T-helper 17 cell (primary cell): ENCODE data around the gene SYMPK. TPM values are rescaled to one million over a fixed set of nuclear protein-coding genes. Genes with fewer than 3 reads are reported as not detected.
"Not testable (repeated sequence)": the region's sequence is repeated elsewhere in the genome, so short reads cannot be mapped to it uniquely, and the experiment has no call there.

ENCODE experiments used
- ATAC-seq: fragments of 150-1000 bp; cut with Tn5 transposase; 2 replicates; pipeline ENCODE4 v1.10.0; 2021; ENCODE audit warnings: mild to moderate bottlenecking, moderate library complexity
- DNase-seq, 3 donors: peaks; one replicate each; pipeline versions ENCODE4 v3.0.0 to v3.0.0-alpha.2; 2020 to 2021
- H3K9me3 ChIP-seq: one replicate; pipeline ENCODE4 v1.7.0; 2013; ENCODE audit warnings: low read length, mild to moderate bottlenecking; ENCODE audit not compliant: control insufficient read depth, poor library complexity, severe bottlenecking
- H3K27ac Mint-ChIP-seq: one replicate; pipeline ENCODE4 v1.8.0; 2022; ENCODE audit warnings: mild to moderate bottlenecking, moderate library complexity, mixed read lengths
- H3K27me3 Mint-ChIP-seq: one replicate; pipeline ENCODE4 v1.8.0; 2022; ENCODE audit warnings: mixed read lengths
- H3K36me3 Mint-ChIP-seq: one replicate; pipeline ENCODE4 v1.8.0; 2022; ENCODE audit warnings: low read depth, mixed read lengths
- H3K4me1 Mint-ChIP-seq: one replicate; pipeline ENCODE4 v1.8.0; 2022; ENCODE audit warnings: mild to moderate bottlenecking, mixed read lengths
- H3K4me3 Mint-ChIP-seq: one replicate; pipeline ENCODE4 v1.8.0; 2022; ENCODE audit warnings: mild to moderate bottlenecking, moderate library complexity, mixed read lengths
- total RNA-seq, 4 donors: library from RNA in 2 of 4; stranded (reverse) in 2 of 4; gene quantifications; one replicate each; pipeline ENCODE4 v1.2.3 and lab custom pipeline; 2022 to 2026

Gene SYMPK
- total RNA-seq, 2 donors from 2014 or later, result 75.5 to 81.6 TPM

GRCh38 chr19:45897261-45897812 lies 34.4 kb upstream of the SYMPK start:
- Mint-ChIP-seq H3K27ac (no peak overlapping the region), H3K4me1 (peaks cover 13% of the 10 kb centered on the region), H3K36me3 (peaks cover 2% of the 10 kb centered on the region), H3K27me3 (no peaks in the 10 kb centered on the region), H3K4me3 (no peak overlapping the region)
- DNase-seq, result no peak
- H3K9me3 ChIP-seq, result no peaks in the 10 kb centered on the region
- no peak for ATAC-seq

GRCh38 chr19:45895983-45896599 lies 33.1 kb upstream of the SYMPK start:
- H3K36me3 Mint-ChIP-seq, H3K27me3 Mint-ChIP-seq, DNase-seq, H3K4me3 Mint-ChIP-seq, H3K4me1 Mint-ChIP-seq, H3K27ac Mint-ChIP-seq, ATAC-seq, H3K9me3 ChIP-seq: not testable (repeated sequence)

- no peaks in the 10 kb centered on the region for H3K9me3 ChIP-seq
- Mint-ChIP-seq H3K4me1 (peaks cover 7% of the 10 kb centered on the region), H3K4me3 (no peak overlapping the region), H3K36me3 (peaks cover 2% of the 10 kb centered on the region), H3K27me3 (no peaks in the 10 kb centered on the region), H3K27ac (no peak overlapping the region)
- DNase-seq (no peak), ATAC-seq (no peak)
These were observed 32.6 kb upstream of the SYMPK start for GRCh38 chr19:45895519-45895972.

- no peaks in the 10 kb centered on the region for H3K9me3 ChIP-seq
- ATAC-seq (no peak), DNase-seq (no peak)
- Mint-ChIP-seq H3K36me3 (peaks cover 3% of the 10 kb centered on the region), H3K27ac (no peak overlapping the region), H3K4me3 (no peak overlapping the region), H3K27me3 (no peaks in the 10 kb centered on the region), H3K4me1 (peaks cover 13% of the 10 kb centered on the region)
These were observed 27.9 kb upstream of the SYMPK start for GRCh38 chr19:45890877-45891276.

- Mint-ChIP-seq H3K27ac (peak overlapping the region; percentile 29), H3K4me1 (peaks cover 13% of the 10 kb centered on the region), H3K4me3 (no peak overlapping the region), H3K36me3 (peaks cover 3% of the 10 kb centered on the region), H3K27me3 (no peaks in the 10 kb centered on the region)
- no peaks in the 10 kb centered on the region for H3K9me3 ChIP-seq
- ATAC-seq (no peak), DNase-seq (no peak)
These were observed 26.4 kb upstream of the SYMPK start for GRCh38 chr19:45889210-45889885.

GRCh38 chr19:45887200-45887710 lies 24.3 kb upstream of the SYMPK start:
- no peak for DNase-seq
- Mint-ChIP-seq H3K4me1 (peaks cover 18% of the 10 kb centered on the region), H3K27me3 (no peaks in the 10 kb centered on the region), H3K4me3 (no peak overlapping the region), H3K27ac (peak overlapping the region; percentile 98), H3K36me3 (peaks cover 3% of the 10 kb centered on the region)
- no peaks in the 10 kb centered on the region for H3K9me3 ChIP-seq
- no peak for ATAC-seq

GRCh38 chr19:45886427-45887199 lies 23.7 kb upstream of the SYMPK start:
- Mint-ChIP-seq H3K4me3 (peak overlapping the region; percentile 98), H3K4me1 (peaks cover 20% of the 10 kb centered on the region), H3K36me3 (peaks cover 3% of the 10 kb centered on the region), H3K27me3 (no peaks in the 10 kb centered on the region), H3K27ac (peak overlapping the region; percentile 98)
- H3K9me3 ChIP-seq, result no peaks in the 10 kb centered on the region
- DNase-seq, result peak; percentile 73 to 82 (median 78)
- ATAC-seq, result peak; percentile 77

GRCh38 chr19:45885556-45886426 lies 22.8 kb upstream of the SYMPK start, which contains the start of gene IRF2BP1:
TSS of gene IRF2BP1 (minus strand) at chr19:45886141. CDS start at chr19:45885774, 367 bp downstream.
- H3K9me3 ChIP-seq, result no peaks in the 10 kb centered on the region
- DNase-seq, result peak; percentile 79 to 87 (median 82)
- ATAC-seq, result peak; percentile 81
- peak within 1 kb of the TSS; percentile 98 for H3K27ac Mint-ChIP-seq
- no peaks in the 10 kb centered on the region for H3K27me3 Mint-ChIP-seq
- peaks cover 25% of the 10 kb centered on the region for H3K4me1 Mint-ChIP-seq
- peaks cover 3% of the 10 kb centered on the region for H3K36me3 Mint-ChIP-seq
- H3K4me3 Mint-ChIP-seq, result peak within 1 kb of the TSS; percentile 98

GRCh38 chr19:45884682-45885555 lies 22.0 kb upstream of the SYMPK start:
- DNase-seq (no peak), ATAC-seq (no peak)
- peaks cover 25% of the 10 kb centered on the region for H3K4me1 Mint-ChIP-seq

GRCh38 chr19:45883881-45884681 lies 21.1 kb upstream of the SYMPK start:
- peak overlapping the region; percentile 89 for H3K27ac Mint-ChIP-seq
- peaks cover 23% of the 10 kb centered on the region for H3K4me1 Mint-ChIP-seq
- peaks cover under 1% of the 10 kb centered on the region for H3K27me3 Mint-ChIP-seq
- H3K4me3 Mint-ChIP-seq, result peak overlapping the region; percentile 93
- no peak for ATAC-seq
- DNase-seq, result no peak
- H3K36me3 Mint-ChIP-seq, result peaks cover 3% of the 10 kb centered on the region
- H3K9me3 ChIP-seq, result no peaks in the 10 kb centered on the region

More at GRCh38 chr19:45884682-45885555, 22.0 kb upstream of the SYMPK start:
- H3K9me3 ChIP-seq, result no peaks in the 10 kb centered on the region
- H3K27ac Mint-ChIP-seq, result no peak overlapping the region
- peak overlapping the region; percentile 62 for H3K4me3 Mint-ChIP-seq
- no peaks in the 10 kb centered on the region for H3K27me3 Mint-ChIP-seq
- H3K36me3 Mint-ChIP-seq, result peaks cover 3% of the 10 kb centered on the region

GRCh38 chr19:45883586-45883880 lies 20.6 kb upstream of the SYMPK start:
- Mint-ChIP-seq H3K27me3 (peaks cover 6% of the 10 kb centered on the region), H3K4me3 (peak overlapping the region; percentile 93), H3K27ac (peak overlapping the region; percentile 89), H3K4me1 (peaks cover 26% of the 10 kb centered on the region), H3K36me3 (peaks cover 7% of the 10 kb centered on the region)
- DNase-seq, result no peak
- no peaks in the 10 kb centered on the region for H3K9me3 ChIP-seq
- no peak for ATAC-seq
